NCI-H748 (cell line): ENCODE results near the gene ABRAXAS1.
"Not testable (repeated sequence)": the region's sequence is repeated elsewhere in the genome, so short reads cannot be mapped to it uniquely, and the experiment has no call there.

ENCODE experiments used
- DNase-seq: peaks from one replicate; lab custom pipeline; 2025; ENCODE audit not compliant: unreplicated experiment; lab: John Stamatoyannopoulos, UW

The ABRAXAS1 gene

DNA sequence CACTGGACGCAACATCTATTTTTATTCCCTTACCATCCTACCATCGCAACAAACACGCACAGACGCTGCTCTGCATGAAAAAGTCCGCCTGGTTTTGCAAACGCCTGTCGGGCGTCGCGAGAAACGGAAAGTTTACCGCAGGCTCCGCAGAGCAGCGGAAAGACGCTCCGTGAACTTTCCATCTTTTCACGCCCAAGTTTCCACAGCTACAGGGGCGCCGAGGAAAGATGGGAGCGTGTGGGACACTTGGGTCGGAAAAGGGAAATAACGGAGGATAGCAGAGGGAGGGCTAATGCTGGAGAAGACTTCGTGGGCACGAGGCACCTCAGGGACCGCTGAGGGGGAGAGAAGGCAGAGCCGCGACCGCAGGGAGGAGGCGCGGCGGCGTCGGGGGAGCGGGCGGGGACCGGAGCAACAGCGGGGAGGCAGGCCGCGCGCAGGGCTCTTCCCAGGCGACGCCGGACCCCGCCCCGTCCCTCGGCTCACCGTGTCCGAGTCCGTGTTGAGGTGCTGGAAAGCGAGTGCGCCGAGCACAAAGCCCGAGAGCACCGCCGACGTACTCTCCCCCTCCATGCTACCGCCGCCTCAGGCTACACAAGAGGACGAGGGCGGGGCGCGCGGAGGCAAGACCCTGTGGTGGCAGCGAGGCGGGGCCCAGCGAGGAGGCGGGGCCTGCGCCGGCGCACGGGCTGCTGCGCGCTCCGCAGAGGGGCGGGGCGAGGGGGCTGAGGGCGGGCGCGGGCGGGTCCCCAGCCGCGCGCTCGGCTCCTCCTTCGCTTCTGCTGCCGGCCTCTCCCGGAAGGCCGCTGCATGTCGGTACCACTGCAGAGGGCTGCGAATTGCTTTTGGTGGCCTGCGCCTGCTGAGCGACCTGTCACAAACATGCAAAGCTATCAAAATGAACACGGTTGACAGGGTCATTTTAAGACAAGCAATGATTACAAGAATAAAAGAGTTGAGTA is at the start of gene ABRAXAS1:
ABRAXAS1 (minus strand) TSS at position 601 of the 962 bp plus-strand sequence; CDS start at position 573, 28 bp downstream.
- peak; percentile 94 for DNase-seq

DNA sequence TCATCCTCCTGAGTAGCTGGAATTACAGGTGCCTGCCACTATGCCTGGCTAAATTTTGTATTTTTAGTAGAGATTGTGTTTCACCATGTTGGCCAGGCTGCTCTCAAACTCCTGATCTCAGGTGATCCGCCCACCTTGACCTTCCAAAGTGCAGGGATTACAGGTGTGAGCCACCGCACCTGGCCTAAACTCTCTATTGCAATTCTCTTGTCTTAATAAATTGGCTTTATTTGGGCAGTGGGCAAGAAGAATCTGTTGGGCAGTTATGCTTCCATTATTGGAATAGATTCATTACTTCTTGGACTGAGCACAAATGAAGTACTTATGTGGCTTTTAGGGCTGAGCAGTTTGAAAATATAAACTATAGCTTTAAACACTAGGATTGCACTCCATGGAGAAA is 42.8 kb upstream of the ABRAXAS1 start:
- DNase-seq, result no peak

DNA sequence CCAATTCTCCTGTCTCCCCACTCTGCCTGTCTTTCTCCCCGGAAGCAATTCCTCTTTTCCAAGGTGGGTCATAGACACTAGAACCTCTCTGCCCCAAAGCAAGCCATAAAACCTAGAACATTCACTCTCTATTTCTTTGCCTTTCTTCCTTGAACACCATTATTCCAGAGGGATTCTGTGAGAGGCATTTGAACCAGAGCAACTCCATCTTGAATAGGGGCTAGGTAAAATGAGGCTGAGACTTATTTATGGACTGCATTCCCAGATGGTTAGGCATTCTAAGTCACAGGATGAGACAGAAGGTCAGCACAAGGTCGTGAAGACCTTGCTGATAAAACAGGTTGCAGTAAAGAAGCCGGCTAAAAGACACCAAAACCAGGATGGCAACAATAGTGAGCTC is 37.3 kb upstream of the ABRAXAS1 start:
- no peak for DNase-seq

DNA sequence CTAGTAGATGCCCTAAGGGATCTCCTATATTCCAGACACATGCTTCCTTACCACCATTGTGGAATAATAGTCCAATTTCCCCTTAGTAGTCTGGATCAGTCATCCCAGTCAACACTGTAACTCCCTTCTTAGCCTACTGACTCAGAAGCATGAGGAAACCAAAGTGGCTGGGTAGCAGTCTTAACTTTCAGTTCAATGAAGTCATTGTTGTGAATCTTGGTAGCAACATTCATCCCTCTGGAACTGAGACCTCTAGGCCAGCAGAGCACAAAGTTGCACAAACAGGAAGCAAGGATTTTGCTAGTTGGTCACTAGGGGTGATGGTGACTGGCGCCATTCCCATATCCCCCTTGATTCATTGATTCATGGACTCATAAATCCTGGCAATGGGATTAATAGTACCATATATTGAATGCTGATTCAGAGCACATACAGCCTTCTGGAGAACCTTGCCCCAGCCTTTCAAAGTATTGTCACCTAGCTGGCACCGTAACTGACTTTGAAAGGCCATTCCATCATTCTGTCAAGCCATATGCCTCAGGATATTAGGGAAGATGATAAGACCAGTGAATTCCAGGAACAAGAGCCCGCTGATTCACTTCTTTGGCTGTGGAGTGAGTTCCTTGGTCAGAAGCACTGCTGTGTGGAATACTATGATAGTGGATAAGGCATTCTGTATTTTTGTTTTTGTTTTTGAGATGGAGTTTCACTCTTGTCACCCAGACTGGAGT is 31.3 kb upstream of the ABRAXAS1 start:
- DNase-seq, result no peak

DNA sequence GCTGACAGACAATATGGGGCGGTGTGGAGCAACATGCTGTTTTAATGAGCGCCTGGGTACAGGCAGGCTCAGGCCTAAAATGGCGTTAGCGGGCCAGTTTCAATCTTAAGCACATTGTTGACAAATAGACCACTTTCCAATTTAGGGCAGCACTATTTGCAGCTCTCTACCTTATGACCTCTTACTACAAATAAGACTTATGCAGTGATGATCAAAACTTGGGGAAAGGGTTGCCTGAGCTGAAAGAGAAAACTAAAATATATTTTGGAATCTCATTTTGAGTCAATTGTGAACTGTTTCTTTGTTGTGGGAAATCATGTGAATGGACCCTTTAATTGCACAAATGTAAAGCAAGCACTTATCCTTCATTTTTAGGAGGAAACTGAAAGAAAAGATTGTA is 25.5 kb upstream of the ABRAXAS1 start:
- DNase-seq, result no peak

DNA sequence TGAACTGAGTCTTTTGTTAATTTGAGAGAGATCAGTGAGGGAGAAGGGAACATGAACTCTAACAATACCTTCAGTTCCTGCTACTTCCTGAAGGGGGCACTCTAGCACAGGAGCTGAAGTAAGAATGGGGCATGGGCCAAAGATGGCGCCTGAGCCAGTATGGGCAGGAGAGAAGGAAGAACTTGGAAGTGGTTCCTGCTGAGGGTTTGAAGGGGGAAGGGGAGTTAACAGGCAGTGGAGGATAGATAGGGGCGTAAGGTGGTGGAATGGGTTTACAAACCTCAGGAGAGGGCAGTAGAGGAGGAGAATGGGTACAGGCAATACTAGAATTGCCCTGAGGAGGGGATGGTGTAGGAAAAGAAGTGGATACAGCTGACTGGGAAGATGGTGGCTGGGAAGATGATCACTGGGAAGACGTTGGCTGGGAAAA is 24.3 kb upstream of the ABRAXAS1 start:
- DNase-seq, result peak; percentile 48

DNA sequence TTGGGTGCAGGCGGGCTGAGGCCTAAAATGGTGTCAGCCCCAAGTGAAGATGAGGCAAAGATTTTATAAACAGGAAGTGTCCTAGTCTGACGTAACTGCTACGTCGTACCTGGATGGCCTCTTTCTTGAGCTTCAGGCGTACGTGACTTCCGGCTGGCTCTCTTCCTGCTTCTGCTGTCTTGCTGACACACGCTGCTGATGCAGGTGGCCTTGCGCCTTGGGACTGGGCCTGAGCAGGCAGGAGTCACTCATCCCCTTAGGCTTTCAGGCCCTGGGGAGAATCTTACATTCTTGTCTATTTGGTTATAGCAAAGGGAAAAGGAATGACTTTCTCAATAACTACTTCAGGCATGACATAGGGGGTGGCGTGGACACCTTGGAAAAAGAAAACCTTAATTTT is 20.1 kb upstream of the ABRAXAS1 start:
- DNase-seq, result no peak

DNA sequence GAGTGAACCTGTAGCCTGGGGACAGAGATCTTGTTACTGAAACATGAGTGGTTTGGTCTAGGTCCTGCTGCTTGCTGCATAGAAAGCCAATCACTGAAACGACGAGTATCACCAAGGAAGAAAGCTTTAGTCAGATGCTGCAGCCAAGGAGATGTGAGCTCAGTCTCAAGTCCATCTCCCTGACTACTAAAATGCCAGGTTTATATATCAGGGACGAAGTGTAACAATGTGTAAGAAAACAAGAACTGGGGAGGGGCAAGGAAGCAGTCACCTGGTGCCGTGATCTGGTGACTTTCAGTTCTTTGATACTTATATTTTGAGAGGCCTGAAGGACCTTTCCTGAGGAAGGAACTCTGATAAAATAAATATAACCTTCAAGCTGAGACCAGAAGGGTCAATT is 19.6 kb upstream of the ABRAXAS1 start:
- DNase-seq, result no peak

DNA sequence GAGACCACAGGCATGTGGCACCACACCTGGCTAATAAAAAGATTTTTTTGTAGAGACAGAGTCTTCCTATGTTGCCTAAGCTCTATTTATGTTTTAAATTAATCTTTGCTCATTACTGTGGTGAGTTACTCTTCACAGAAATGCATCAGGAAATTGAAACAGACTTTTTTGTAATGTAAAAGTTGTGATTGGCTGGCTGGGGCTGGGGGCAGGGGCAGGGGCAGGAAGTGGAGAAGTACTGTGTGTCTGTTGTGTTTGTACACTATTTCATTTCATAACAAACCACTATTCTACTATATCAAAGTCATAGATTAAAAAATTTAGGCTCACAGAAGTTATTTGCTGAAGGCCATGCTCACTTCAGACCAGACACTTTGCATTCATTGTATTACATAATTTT is 19.1 kb upstream of the ABRAXAS1 start:
- no peak for DNase-seq

DNA sequence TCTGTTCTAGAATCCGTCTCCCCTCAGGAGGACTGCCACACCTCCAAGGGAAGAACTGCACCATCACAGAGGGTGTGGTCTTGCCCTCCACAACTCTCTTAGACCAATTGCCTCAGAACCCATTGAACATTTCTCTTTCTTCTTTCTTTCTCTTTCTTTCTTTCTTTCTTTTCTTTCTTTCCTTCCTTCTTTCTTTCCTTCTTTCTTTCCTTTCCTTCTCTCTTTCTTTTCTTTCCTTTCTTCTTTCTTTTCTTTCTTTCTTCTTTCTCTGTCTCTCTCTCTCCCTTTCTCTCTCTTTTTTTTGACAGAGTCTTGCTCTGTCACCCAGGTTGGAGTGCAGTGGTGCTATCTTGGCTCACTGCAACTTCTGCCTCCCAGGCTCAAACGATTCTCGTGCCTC is 16.8 kb upstream of the ABRAXAS1 start:
- not testable (repeated sequence) for DNase-seq

DNA sequence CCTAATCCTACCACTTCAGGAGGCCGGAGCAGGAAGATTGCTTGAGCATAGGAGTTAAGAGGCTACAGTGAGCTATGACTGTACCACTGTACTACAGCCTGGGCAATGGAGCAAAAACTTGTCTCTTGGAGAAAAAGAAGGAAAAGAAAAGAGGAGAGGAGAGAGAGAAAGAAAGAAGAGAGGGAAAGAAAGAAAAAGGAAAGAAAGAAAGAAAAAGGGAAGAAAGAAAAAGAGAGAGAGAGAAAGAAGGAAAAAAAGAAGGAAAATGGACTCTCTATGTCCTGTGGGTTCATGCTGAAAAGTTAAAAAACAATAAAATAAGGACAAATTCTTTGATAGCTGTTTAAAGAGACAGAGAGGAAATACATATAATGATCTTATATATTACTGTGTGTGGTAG is 13.3 kb upstream of the ABRAXAS1 start:
- DNase-seq, result no peak

DNA sequence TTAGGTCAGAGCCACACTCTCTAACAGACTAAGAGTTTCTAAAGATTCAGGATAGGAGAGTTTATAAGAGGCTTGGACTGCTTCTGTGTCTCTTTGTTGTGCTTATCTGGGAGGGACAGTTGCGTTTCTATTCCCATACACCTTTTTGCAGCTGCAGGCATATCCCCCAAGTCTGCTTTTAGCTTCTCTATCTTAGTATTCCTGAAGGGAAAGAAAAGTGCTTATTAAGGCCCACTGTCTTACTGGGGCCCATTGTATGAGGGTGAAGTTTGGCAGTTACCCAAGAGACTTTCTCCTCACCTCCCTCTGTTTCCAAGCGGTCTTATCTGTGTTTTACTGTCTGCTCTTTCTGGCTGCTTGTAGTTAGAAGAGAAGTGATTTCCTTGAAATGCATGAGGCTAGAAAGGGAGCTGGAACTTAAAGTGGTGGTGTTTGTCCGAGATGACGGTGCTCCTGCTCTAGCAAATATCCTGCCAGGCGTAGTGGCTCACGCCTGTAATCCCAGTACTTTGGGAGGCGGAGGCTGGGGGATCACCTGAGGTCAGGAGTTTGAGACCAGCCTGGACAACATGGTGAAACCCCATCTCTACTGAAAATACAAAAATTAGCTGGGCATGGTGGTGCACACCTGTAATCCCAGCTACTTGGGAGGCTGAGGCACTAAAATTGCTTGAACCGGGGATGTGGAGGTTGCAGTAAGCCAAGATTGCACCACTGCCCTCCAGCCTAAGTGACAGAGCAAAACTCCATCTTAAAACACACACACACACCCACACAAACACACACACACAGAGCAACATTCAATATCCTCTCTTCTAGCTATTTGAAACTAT is 11.4 kb upstream of the ABRAXAS1 start:
- DNase-seq, result not testable (repeated sequence)

DNA sequence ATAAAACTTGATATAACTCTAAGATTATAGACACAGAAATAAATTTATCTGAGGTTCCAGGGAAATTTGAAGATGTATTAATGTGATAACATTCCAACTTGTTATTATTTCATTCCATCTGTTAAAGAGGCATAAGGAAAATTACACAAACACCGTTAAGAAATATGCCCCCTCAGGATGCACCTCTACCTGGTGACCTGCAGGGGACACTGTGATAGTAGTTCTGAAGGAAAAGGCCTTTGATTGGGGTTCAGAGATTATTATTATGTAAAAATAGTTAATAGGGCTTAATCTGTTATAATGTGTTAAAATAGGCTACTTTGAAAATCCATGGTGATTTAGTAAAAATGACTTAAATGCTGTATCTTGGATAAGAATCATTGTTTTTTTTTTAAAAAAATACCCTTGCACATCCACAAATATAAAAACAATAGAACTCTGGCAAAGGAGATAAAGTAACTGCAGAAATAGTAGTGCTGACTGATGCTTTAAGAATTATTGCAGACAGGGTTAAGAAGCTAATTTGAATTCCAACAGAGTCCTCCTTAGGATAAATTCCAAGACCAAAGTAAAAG is 6.1 kb upstream of the ABRAXAS1 start:
- DNase-seq, result peak; percentile 22

DNA sequence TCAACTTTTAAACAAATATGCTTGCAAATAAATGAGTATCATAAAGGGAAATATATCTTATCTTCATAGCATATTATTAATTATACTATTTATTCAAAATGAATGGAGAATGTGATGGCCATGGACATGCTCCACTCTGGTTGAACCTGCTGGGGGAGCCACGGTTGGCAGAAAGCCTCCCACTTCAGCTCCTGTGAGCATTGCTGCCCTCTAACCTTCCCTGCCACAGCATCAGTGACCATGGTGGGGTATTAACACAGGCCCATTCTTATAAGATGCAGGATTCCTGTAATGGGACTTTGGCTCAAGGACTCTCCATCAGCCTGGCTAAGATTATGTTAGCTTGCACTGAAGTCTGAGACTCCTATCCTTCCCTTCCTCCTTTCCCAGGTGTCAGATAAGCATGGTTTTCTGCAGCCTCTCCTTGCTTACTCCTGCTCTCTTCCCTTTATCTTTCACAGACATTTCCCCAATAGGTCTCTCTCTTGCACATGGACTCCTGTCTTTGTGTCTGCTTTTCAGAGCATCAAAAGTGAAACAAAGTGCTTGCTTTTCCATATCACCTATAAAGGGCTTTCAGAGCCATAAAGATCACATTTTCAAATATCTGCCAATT is 4.9 kb upstream of the ABRAXAS1 start:
- DNase-seq, result no peak

DNA sequence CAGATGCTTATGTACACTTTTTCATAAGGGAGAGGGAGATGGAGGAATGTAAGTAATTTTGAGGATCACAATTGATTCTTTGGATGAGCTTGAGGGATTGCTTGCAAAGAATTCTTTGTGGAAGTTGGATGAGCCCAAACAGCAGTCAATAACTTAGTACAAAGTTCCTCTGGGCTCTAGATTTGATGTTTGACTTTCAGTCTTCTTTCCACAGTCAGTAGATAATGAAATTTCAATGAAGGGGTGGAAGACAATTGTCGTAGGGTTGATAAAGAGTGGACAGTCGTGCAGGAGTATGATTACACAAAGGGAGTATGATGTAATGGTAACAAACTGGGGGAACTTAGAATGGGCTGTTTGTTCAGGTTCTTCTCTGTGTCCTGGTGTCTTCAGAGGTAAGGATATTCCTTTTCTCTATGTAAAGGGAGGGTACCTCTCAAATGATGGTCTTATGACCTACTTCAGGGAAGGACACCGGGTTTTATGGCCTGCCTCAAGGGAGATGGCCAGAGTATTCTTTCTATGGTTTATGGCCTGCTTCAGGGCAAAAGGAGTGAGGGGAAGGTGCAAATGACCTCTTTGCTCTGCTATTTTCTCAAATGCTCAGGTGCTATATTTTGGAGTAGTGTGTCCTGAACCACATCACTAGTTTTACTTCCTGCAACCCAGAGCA is 1.7 kb upstream of the ABRAXAS1 start:
- no peak for DNase-seq

DNA sequence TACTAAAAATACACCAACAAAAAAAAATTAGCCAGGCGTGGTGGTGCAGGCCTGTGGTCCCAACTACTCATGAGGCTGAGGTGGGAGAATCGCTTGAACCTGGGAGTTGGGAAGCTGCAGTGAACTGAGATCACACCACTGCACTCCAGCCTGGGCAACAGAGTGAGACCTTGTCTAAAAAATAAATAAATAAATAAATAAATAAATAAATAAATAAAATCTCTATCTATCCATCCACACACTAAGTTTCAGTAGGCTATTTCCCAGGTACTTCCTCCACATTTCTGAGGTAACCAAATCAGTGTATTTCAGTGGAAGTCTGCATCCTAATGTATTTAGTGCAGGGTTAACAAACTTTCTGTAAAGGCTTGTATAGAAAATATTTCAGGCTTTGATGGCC is 10.9 kb downstream of the ABRAXAS1 start:
- no peak for DNase-seq

DNA sequence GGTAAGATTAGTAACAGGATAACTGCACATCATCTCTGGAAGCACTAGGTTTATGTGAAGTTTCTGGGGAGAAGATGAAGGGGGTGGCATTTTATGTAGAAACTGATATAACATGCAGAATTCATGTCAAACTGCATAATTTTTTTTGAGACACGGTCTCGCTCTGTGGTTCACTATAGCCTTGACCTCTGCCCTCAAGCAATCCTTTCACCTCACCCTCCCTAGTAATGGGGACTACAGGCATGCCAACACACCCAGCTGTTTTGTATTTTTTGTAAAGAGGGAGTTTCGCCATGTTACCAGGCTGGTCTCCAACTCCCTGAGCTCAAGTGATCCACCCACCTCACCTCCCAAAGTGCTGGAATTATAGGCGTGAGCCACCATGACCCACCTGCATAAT is 11.5 kb downstream of the ABRAXAS1 start:
- no peak for DNase-seq

DNA sequence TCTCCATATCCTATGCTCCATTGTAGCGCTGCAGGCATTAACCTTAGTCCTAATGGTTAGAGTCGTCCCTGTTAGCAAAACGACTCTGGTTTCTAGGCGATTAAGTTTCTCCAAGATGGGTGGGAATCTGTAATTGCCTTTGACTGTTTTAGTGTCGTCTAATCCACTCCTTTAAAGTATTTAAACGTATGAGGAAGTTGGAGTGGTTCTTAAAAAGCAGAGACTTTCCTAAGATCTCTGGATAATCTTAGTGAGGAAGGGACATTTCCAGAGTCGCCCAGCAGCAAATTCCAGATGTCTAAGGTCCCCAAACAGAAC is 28.8 kb downstream of the ABRAXAS1 start:
- no peak for DNase-seq

DNA sequence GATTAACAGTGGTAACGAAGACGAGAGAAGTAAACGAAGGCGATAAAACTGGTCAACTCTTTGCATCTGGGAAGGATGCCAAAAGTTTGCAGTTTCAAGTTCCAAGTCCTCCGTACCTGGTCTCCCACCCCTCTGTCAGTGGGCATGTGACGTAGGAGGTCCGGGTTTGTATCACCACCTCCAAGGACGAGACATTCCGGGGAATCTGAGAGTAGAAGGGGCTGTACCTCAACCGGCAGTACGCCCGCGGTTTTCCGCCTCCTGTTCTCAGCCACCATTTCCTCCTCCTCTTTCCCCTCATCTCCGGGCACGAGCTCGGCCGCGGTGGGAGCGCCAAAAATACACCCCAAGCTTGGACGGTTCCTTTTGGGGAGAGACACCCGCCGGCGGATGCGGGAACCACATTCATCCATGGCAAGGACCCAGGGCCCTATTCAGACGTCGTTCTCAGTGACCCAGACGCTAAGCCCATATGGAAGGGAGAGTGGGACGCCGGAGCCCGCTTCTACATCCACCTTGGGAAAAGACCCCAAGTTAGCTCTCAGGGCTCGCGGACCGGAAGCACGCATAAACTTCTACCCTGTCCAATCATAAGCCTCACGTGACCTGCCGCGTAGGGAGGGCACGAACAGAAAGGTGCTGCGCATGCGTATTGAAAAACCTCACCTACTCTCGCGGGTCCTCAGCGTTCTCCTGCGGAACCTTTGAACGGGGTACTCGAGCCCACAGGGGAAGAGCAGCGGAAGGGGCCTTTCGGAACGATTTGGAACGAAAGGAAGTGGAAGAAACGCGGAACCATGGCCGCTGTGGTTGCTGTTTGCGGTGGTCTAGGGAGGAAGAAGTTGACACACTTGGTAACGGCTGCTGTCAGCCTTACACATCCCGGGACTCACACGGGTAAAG is 29.4 kb downstream of the ABRAXAS1 start, which contains the start of the genes HELQ and MRPS18C:
HELQ (minus strand) TSS at position 543 of the 903 bp plus-strand sequence; CDS start at position 413, 130 bp downstream.
MRPS18C (plus strand) TSS at position 778 of the 903 bp plus-strand sequence; CDS start at position 798, 20 bp downstream.
- DNase-seq, result peak; percentile 97
